HEK293 (cell line): Measurements from ENCODE around the gene ZCCHC10.
"Not testable (repeated sequence)": the region's sequence is repeated elsewhere in the genome, so short reads cannot be mapped to it uniquely, and the experiment has no call there.

ENCODE experiments used
- CTCF ChIA-PET: fragments of 350-600 bp; formaldehyde crosslinking; extraction: SDS; loops from one replicate; lab custom pipeline; 2021; ENCODE audit warnings: antibody characterized with exemption; lab: Yijun Ruan, JAX
- POLR2A ChIA-PET: fragments of 300-600 bp; formaldehyde crosslinking; extraction: SDS; loops from one replicate; lab custom pipeline; 2020; ENCODE audit warnings: antibody characterized with exemption, inconsistent platforms; lab: Yijun Ruan, JAX
- H3K27ac ChIP-seq: fragments of 200-500 bp; sonication (Bioruptor generic); 2 replicates; pipeline ENCODE4 v1.5.1; 2014; ENCODE audit warnings: low read depth, low read length, control low read depth, inconsistent platforms; ENCODE audit errors: extremely low read depth
- H3K36me3 ChIP-seq, 2 experiments: fragments of 200-500 bp in 1 of 2; sonication (Bioruptor generic) in 1 of 2; 1 replicate in 1 of 2; 2 replicates in 1 of 2; pipeline ENCODE4 v1.5.1; 2014 to 2017; ENCODE audit warnings: inconsistent platforms in 2 of 2, low read length in 2 of 2; ENCODE audit not compliant: control insufficient read depth in 2 of 2, insufficient read depth in 1 of 2
- H3K4me1 ChIP-seq: fragments of 200-500 bp; sonication (Bioruptor generic); 2 replicates; pipeline ENCODE4 v1.5.1; 2014; ENCODE audit warnings: mild to moderate bottlenecking, low read length, inconsistent platforms; ENCODE audit not compliant: control insufficient read depth, insufficient read depth
- H3K4me3 ChIP-seq: 2 replicates; pipeline ENCODE4 v1.5.1; 2011; ENCODE audit warnings: low read depth, mild to moderate bottlenecking, control low read depth, low read length, moderate library complexity
- H3K9me3 ChIP-seq: fragments of 200-500 bp; sonication (Bioruptor generic); 2 replicates; pipeline ENCODE4 v1.5.1; 2014; ENCODE audit warnings: low read depth, low read length, inconsistent platforms; ENCODE audit not compliant: control insufficient read depth, insufficient read depth
- ELK4 ChIP-seq: IDR thresholded peaks from 2 replicates; pipeline ENCODE4 v1.6.1; 2011; ENCODE audit warnings: mild to moderate bottlenecking, low read depth, low read length, borderline replicate concordance
- HOXD13 ChIP-seq: sonication (generic); formaldehyde crosslinking; IDR thresholded peaks from 2 replicates; pipeline ENCODE4 v1.8.0; 2022; ENCODE audit warnings: missing genetic modification reagents, borderline replicate concordance
- MZF1 ChIP-seq: fragments of 450-650 bp; formaldehyde crosslinking; IDR thresholded peaks from 2 replicates; pipeline ENCODE4 v1.5.1; 2017; ENCODE audit warnings: missing biosample characterization, missing genetic modification characterization, borderline replicate concordance
- OSR2 ChIP-seq: fragments of 450-650 bp; formaldehyde crosslinking; IDR thresholded peaks from 2 replicates; pipeline ENCODE4 v1.5.1; 2016; ENCODE audit warnings: missing biosample characterization, missing genetic modification characterization
- PRDM6 ChIP-seq: fragments of 450-650 bp; formaldehyde crosslinking; IDR thresholded peaks from 2 replicates; pipeline ENCODE4 v1.5.1; 2017; ENCODE audit warnings: missing biosample characterization, missing genetic modification characterization
- SP2 ChIP-seq: fragments of 450-650 bp; formaldehyde crosslinking; IDR thresholded peaks from 2 replicates; pipeline ENCODE4 v1.5.1; 2016; ENCODE audit warnings: missing biosample characterization, missing genetic modification characterization
- WT1 ChIP-seq: fragments of 450-650 bp; formaldehyde crosslinking; IDR thresholded peaks from 2 replicates; pipeline ENCODE4 v1.5.1; 2016; ENCODE audit warnings: missing biosample characterization, missing genetic modification characterization
- ZNF121 ChIP-seq: fragments of 450-650 bp; formaldehyde crosslinking; IDR thresholded peaks from 2 replicates; pipeline ENCODE4 v1.5.1; 2016; ENCODE audit warnings: missing biosample characterization, missing genetic modification characterization
- ZNF138 ChIP-seq: fragments of 450-650 bp; formaldehyde crosslinking; IDR thresholded peaks from 2 replicates; pipeline ENCODE4 v1.5.1; 2016; ENCODE audit warnings: missing biosample characterization, missing genetic modification characterization, borderline replicate concordance
- ZNF155 ChIP-seq: fragments of 450-650 bp; formaldehyde crosslinking; IDR thresholded peaks from 2 replicates; pipeline ENCODE4 v1.5.1; 2016; ENCODE audit warnings: missing biosample characterization, missing genetic modification characterization
- ZNF157 ChIP-seq: fragments of 450-650 bp; formaldehyde crosslinking; IDR thresholded peaks from 2 replicates; pipeline ENCODE4 v1.5.1; 2016; ENCODE audit warnings: missing biosample characterization, missing genetic modification characterization
- ZNF394 ChIP-seq: fragments of 450-650 bp; formaldehyde crosslinking; IDR thresholded peaks from 2 replicates; pipeline ENCODE4 v1.5.1; 2016; ENCODE audit warnings: missing biosample characterization, missing genetic modification characterization, mild to moderate bottlenecking, moderate library complexity, borderline replicate concordance
- ZNF501 ChIP-seq: fragments of 450-650 bp; formaldehyde crosslinking; IDR thresholded peaks from 2 replicates; pipeline ENCODE4 v1.5.1; 2016; ENCODE audit warnings: missing biosample characterization, missing genetic modification characterization
- ZNF521 ChIP-seq: fragments of 450-650 bp; formaldehyde crosslinking; IDR thresholded peaks from 2 replicates; pipeline ENCODE4 v1.5.1; 2017; ENCODE audit warnings: missing biosample characterization, mild to moderate bottlenecking, missing genetic modification characterization
- ZNF660 ChIP-seq: fragments of 450-650 bp; IDR thresholded peaks from 2 replicates; pipeline ENCODE4 v1.5.1; 2018; ENCODE audit warnings: missing biosample characterization, mild to moderate bottlenecking, missing genetic modification characterization
- ZNF664 ChIP-seq: fragments of 450-650 bp; formaldehyde crosslinking; IDR thresholded peaks from 2 replicates; pipeline ENCODE4 v1.5.1; 2016; ENCODE audit warnings: missing biosample characterization, missing genetic modification characterization
- ZNF677 ChIP-seq: fragments of 450-650 bp; IDR thresholded peaks from 2 replicates; pipeline ENCODE4 v1.5.0; 2018; ENCODE audit warnings: missing biosample characterization, mild to moderate bottlenecking, missing genetic modification characterization, moderate library complexity
- ZNF701 ChIP-seq: fragments of 450-650 bp; formaldehyde crosslinking; IDR thresholded peaks from 2 replicates; pipeline ENCODE4 v1.5.1; 2016; ENCODE audit warnings: missing biosample characterization, missing genetic modification characterization
- ZNF704 ChIP-seq: fragments of 450-650 bp; formaldehyde crosslinking; IDR thresholded peaks from 2 replicates; pipeline ENCODE4 v1.5.1; 2016; ENCODE audit warnings: missing biosample characterization, missing genetic modification characterization
- ZNF76 ChIP-seq: fragments of 450-650 bp; formaldehyde crosslinking; IDR thresholded peaks from 2 replicates; pipeline ENCODE4; 2016; ENCODE audit warnings: low read depth, missing biosample characterization, missing genetic modification characterization, borderline replicate concordance
- ZNF791 ChIP-seq: fragments of 450-650 bp; formaldehyde crosslinking; IDR thresholded peaks from 2 replicates; pipeline ENCODE4 v1.5.1; 2016; ENCODE audit warnings: missing biosample characterization, missing genetic modification characterization
- ZNF837 ChIP-seq: fragments of 450-650 bp; formaldehyde crosslinking; IDR thresholded peaks from 2 replicates; pipeline ENCODE4 v1.5.1; 2016; ENCODE audit warnings: missing biosample characterization, missing genetic modification characterization

Gene ZCCHC10

GRCh38 chr5:132961887-132962286 is 64.5 kb downstream of the ZCCHC10 start:
- no peaks in the 10 kb centered on the region for H3K4me1 ChIP-seq
- CTCF ChIA-PET: interaction anchor here (0.7 kb wide), 2 partner anchors 24 to 459 kb away, joined by 4 to 5 read pairs; no protein-coding TSS in a partner anchor
- peak overlapping the region; percentile 79 for H3K4me3 ChIP-seq
- TF ChIP-seq ZNF501 (tag by site-specific recombination): no peak
- TF ChIP-seq ZNF677 (tag by site-specific recombination): no peak
- no peak for TF ChIP-seq ZNF704 (tag by site-specific recombination)
- TF ChIP-seq ZNF701 (tag by site-specific recombination): no peak
- no peak for TF ChIP-seq ZNF138 (tag by site-specific recombination)
- no peak for TF ChIP-seq MZF1 (tag by site-specific recombination)
- TF ChIP-seq ZNF837 (tag by site-specific recombination): no peak
- no peak for TF ChIP-seq ZNF76 (tag by site-specific recombination)
- TF ChIP-seq ZNF521: no peak
- no peak for TF ChIP-seq SP2 (tag by site-specific recombination)
- no peak for TF ChIP-seq ZNF155 (tag by site-specific recombination)
- no peaks in the 10 kb centered on the region for H3K9me3 ChIP-seq
- POLR2A ChIA-PET: interaction anchor here (0.7 to 3.9 kb wide), 3 partner anchors 14 to 101 kb away, joined by 4 to 23 read pairs (median 13); partner anchors contain the start of gene HSPA4
- H3K27ac ChIP-seq: peak overlapping the region; percentile 92; the same call in 1 of the 2 replicates
- H3K36me3 ChIP-seq: peaks cover 3 to 10% of the 10 kb centered on the region in 2 experiments; a peak in 2 of 3 replicates

GRCh38 chr5:132961123-132961815 is 65.1 kb downstream of the ZCCHC10 start:
- H3K4me1 ChIP-seq, H3K9me3 ChIP-seq, H3K27ac ChIP-seq, H3K36me3 ChIP-seq: not testable (repeated sequence)
- TF ChIP-seq WT1 (tag by site-specific recombination): 0 out of 2 replicates have a peak, but pooled peaks have one; percentile 16
- peak; percentile 63; the same call in 1 of the 2 replicates for TF ChIP-seq ZNF394
- ChIA-PET CTCF (interaction anchor here (0.7 kb wide), 1 partner anchor 459 kb away, joined by 5 read pairs; no protein-coding TSS in a partner anchor), POLR2A (interaction anchor here (2.6 to 3.9 kb wide), 2 partner anchors 15 to 91 kb away, joined by 13 to 23 read pairs; partner anchors contain the start of gene HSPA4)
- peak overlapping the region; percentile 79 for H3K4me3 ChIP-seq

- not testable (repeated sequence) for H3K4me1 ChIP-seq
- TF ChIP-seq ZNF664 (tag by site-specific recombination) (peak; percentile 62; the same call in 1 of the 2 replicates), ZNF121 (tag by site-specific recombination) (peak; percentile 82)
- TF ChIP-seq, all 188 proteins: peak for 2; not testable (repeated sequence) for 186
- POLR2A ChIA-PET, H3K27ac ChIP-seq, H3K9me3 ChIP-seq, H3K4me3 ChIP-seq, CTCF ChIA-PET: not testable (repeated sequence)
- peaks cover 8 to 30% of the 10 kb centered on the region in 2 experiments; a peak in 2 of 3 replicates for H3K36me3 ChIP-seq
These were observed 70.1 kb downstream of the ZCCHC10 start for GRCh38 chr5:132956166-132956799.

- no peak overlapping the region for H3K4me3 ChIP-seq
- H3K27ac ChIP-seq: no peak overlapping the region
- H3K36me3 ChIP-seq: peaks cover 8 to 25% of the 10 kb centered on the region in 2 experiments; a peak in 2 of 3 replicates
- no peak for TF ChIP-seq ZNF660 (tag by site-specific recombination)
- peak; percentile 35; the same call in 1 of the 2 replicates for TF ChIP-seq PRDM6 (tag by site-specific recombination)
- no peak for TF ChIP-seq HOXD13 (CRISPR knock-in tag)
- no peak for TF ChIP-seq ELK4
- TF ChIP-seq ZNF791 (tag by site-specific recombination): no peak
- peak; percentile 32; the same call in 1 of the 2 replicates for TF ChIP-seq OSR2 (tag by site-specific recombination)
- no peak for TF ChIP-seq ZNF157 (tag by site-specific recombination)
- H3K9me3 ChIP-seq: no peaks in the 10 kb centered on the region
- CTCF ChIA-PET: interaction anchor here (0.7 kb wide), 2 partner anchors 79 to 245 kb away, joined by 3 read pairs; no protein-coding TSS in a partner anchor
- peaks cover 5% of the 10 kb centered on the region; the same call in 1 of the 2 replicates for H3K4me1 ChIP-seq
- POLR2A ChIA-PET: interaction anchor here (1.6 kb wide), 1 partner anchor 9 kb away, joined by 8 read pairs; the partner anchor contains the start of gene AFF4
These were observed 72.6 kb downstream of the ZCCHC10 start for GRCh38 chr5:132953710-132954109.
